AG08395 (cell line): ENCODE measurements around the gene MALRD1.

Source experiments
- DNase-seq: peaks from one replicate; pipeline ENCODE4 v3.0.0; 2012; ENCODE audit warnings: mixed read lengths, low spot score

The MALRD1 gene

DNA sequence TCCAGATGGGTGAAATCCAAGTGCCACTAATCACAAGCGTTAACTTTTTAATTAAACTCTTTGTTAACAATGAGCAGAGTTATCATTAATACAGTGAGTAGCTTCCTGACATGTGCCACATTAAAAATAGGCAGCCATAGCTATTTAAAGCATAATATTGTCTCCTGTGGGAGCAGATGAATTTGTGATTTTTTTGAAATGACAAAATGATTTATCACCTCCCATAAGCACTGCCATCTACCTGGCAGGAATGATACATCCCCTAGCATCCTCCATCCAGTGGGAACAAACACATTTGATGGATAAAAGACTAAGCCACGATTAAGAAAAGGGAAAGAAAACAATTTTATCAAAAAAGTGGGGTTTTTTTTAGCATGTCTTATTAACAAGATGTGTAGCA is 605.3 kb downstream of the MALRD1 start:
- DNase-seq, result no peak

DNA sequence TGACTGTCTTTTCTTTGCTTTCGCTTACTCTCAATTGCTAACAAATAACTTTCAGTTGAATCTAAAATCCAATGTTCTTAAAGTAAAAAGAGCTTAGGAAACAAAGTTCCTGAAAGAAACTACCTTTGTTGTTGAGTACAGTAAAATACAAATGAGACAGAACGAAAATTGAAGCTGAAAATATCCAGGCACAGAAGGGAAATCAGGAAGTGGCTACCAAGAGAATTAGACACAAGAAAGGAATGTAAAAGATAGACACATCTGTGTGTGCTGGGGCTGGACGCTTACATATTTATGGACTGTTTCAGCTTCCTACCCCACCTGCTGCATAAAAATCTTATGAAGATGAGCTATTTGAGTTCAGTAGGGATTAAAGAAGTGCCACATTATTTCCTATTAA is 606.0 kb downstream of the MALRD1 start:
- peak; percentile 33 for DNase-seq

DNA sequence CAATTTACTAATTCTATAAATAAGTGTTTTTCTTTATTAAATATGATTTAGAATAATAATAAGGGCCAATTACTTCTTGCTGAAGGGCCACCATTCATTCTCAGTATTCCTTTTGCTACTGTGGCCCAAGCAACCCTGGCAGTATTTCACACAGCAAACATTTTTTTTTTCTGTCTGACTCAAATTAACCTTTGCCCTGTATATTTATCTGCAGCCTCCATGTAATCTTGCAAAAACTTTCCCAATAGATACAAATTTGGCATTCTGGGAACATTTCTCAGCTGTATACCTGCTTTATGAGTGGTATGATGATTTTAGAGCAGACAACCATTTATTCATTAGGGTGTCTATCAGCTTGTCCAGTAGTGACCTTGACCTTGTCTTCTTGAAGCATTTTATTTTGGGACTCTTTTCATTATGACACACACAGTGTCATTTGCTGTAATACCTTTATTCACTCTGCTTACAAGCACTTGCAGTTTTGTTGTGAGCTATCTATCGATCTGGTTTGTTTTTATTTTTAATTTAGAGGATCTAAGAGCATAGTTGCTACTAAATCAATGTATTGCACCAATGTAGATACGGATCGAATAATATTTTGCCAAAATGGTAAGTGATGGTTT is 607.9 kb downstream of the MALRD1 start:
- no peak for DNase-seq

DNA sequence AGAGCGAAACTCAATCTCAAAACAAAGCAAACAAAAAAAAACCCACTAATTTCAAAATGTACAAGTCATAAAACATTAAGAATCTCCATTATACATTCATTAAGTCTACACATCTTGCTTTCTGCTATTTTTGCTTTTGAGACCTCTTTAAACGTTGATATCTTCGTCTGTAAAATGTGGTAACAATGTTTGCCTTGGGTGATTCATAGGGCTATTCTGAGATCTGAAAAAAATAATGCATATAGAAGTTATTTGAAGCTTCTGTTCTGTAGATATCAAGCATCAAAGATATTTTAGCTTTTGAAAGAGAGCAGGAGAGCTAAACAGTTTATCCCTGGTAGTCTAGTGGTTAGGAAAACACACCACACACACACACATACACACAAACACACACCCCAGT is 609.5 kb downstream of the MALRD1 start:
- no peak for DNase-seq

DNA sequence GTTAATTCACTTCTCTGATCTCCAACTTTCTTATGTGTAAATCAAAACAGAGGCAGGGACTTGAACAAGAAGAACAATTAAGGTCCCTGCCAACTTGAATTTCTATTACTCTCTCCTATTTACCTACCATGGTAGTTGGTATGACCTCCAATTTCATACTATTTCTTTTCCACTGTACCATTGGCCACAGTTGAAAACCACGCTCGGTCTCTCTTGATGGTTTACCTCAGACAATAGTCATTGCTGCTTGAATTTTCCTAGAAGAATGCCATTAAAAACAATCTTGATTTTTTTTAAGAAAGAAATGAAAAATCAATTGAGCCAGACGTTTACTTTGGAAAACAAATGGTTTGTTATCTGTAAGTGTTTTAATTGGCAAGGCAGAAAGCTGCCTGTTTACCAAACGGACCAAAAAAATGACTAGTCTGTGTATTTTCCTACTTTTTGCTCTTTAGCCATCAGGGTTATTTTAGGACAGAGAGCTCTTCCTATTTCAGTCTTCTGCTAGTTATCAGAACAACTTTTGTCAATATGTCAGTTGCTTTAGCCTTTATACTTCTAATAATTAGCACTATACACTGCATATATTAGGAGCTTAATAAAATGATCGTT is 610.1 kb downstream of the MALRD1 start:
- no peak for DNase-seq

DNA sequence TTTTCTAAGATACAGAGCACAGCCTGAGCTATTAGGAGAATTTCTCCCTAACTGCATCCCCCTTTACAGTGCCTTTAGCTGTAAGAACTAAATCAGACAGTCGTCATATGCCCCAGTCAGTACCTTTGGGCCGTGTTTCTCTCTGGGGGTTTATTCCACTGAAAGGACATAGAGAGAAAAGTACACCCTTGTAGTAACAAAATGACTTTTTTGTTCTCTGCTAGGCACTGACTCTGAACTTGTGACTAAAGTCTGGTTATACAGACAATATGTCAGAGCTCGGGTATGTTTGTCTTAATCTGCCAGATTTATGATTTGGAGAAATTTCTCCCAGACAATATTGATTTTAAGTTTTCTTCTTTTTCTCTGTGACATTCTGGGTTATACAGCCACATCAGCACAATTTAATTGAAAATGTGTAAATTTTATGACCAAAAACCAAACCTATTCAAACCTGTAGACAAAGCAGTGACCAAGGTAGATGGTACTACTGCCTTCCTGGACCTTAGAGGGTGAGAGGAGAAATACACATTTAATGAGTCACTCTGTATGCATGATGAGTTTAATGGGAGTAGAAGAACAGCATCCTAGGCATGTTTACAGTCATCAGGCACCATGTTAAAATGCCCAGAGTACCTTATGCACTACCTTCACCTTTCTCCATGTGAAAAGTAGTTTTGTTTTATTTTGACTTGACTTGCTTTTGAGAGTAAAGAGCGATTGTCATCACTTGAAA is 611.5 kb downstream of the MALRD1 start:
- no peak for DNase-seq

DNA sequence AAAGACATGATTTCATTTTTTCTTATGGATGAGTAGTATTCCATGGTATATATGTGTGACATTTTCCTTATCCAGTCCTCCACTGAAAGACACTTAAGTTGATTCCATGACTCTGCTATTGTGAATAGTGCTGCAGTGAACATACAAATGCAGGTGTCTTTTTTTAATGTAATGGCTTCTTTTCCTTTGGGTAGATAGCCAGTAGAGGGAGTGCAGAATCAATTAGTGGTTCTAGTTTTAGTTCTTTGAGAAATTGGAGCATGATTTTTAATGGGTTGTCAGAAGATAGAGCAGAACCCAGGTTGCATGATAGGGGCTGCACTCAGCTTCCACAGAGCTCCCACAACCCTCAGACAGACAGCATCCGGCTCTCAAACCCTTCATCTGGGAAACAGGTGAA is 614.7 kb downstream of the MALRD1 start:
- no peak for DNase-seq

DNA sequence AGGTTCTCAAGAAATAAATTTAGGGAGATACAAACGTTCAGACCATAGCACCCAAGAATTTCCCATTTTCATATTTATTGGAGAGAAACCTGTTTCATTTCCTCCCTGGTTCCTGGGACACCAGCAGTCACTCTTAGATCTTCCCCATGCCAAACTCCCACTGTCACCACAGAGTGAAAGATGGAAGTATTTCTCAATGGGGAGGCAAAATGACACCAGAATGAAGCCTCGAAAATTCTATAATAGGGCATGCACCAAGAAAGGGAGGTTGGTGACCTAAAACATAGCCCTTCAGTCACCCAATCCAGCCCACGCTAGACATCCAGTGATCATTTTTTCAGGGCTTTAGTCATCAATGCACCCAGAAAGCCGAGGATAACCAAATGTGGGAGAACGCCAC is 619.5 kb downstream of the MALRD1 start:
- DNase-seq, result no peak

DNA sequence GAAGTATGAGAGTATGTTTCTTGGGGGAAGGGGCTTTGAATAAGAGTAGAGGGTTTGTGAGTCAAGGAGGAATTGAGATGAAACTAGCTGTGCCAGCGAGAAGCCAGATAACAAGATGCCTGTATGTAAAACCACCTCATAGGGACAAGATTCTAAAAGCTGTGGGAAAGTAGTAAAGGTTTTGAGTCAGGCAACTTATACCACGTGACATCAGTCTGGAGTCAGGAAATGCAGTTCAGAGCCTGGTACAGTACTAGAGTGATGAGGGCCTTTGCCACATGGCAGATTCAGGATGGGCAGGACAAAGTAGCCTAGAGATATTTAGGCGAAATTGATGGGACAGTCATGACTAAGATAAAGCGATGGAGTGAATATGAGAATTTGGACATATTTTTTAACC is 627.5 kb downstream of the MALRD1 start:
- DNase-seq, result no peak

DNA sequence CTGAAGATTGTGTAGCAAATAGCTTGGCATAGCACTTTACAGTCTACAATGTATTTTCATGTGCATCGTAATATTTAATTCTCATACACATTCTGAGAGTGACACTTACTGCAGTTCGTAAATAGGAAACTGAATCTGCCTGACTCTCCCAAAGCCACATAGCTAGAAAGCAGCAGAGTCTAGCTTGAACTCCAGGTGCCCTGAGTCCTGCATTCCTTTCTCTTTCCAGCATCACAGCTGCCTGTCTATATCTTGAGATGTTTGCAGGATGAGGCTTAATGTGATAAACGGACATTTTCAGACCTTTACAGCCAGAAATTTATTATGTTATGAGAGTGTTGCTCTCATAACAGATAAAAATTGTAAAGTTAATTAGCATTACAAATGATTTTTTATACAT is 634.8 kb downstream of the MALRD1 start:
- no peak for DNase-seq

DNA sequence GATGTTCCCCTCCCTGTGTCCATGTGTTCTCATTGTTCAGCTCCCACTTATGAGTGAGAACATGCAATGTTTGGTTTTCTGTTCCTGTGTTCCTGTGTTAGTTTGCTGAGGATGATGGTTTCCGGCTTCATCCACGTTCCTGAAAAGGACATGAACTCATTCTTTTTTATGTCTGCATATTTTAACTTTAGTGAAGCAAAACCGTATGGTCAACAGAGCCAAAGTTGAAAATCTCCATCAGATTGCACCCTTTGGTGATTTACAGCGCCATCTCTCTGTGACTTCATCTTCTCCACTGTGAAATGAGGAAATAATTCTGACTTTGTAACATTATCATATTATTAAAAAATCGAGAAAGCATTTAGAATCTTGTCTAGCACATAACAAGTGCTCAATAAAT is 635.4 kb downstream of the MALRD1 start:
- DNase-seq, result no peak

DNA sequence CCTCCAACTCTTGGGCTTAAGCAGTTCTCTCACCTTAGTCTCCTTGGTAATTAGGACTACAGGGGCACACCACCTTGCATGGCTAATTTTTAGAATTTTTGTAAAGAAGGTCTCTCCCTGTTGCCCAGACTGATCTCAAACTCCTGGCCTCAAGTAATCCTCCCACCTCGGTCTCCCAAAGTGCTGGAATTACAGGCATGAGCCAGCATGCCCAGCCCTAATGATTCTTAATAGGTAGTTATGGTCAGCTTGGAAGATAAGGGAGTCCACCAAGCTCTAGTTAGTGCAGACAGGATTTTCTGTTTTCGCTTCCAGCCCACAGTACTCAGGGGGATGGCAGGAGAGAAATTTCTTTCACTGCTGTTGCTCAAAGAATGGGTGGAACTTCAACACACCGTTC is 639.7 kb downstream of the MALRD1 start:
- no peak for DNase-seq

DNA sequence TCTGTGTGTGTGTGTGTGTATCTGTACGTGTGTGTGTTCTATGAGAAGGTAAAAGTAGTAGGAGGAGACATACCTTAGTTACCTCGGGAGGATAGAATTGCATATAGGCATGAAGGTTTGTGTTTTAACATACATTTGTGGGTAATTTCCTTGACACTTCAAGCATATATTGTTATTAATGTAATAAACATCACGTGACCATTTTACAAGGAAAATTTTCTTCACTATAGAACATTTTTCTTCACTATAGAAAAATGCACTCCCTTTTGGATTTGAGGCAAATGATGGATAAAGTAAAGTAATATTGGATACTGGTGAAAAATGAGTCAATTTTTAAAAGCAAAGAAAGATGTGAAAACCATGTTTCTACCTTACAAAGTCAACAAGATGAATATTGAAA is 640.6 kb downstream of the MALRD1 start:
- no peak for DNase-seq

DNA sequence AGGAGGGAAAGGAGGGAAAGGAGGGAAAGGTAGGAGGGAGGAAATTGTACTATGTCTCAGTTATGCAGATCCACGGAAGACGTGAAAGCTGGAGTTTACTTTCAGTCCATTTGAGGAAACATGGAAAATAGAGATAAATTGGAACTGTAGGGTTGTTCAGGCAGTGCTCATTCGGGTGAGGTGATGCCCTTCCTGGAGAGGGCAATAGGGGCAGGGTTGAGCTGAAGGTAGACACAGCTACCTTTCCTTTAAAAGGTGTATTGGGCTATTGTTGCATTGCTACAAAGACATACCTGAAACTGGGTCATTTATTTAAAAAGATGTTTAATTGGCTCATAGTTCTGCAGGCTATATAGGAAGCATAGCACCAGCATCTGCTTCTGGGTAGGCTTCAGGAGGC is 650.7 kb downstream of the MALRD1 start:
- no peak for DNase-seq

DNA sequence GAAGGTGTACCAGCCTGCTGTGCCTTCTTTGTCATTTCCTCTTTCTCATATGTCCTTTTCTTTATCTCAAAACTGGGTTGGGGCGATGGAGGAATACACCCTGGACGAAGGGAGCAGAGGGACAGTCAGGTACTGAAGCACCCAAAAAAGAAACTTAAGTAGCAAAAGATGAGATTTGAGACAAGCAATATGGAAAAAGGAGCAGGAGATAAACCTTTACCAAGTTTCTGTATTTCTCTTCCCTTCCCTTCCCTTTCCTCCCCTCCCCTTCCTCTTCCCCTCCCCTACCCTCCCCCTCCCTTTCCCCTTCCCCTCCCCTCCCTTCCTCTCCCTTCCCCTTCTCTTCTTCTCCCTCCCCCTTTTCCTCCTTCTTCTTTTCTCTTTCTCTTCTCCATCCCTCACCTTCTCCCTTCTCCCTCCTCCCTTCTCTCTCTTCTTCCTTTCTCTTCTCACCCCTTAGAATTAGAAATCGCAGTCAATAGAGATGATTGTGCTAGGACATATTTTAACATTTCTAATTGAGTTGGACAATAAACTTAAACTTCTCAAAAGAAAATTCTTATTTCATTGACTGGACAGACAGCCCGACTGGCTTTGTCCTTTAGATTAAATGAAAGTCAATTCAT is 652.9 kb downstream of the MALRD1 start:
- no peak for DNase-seq

DNA sequence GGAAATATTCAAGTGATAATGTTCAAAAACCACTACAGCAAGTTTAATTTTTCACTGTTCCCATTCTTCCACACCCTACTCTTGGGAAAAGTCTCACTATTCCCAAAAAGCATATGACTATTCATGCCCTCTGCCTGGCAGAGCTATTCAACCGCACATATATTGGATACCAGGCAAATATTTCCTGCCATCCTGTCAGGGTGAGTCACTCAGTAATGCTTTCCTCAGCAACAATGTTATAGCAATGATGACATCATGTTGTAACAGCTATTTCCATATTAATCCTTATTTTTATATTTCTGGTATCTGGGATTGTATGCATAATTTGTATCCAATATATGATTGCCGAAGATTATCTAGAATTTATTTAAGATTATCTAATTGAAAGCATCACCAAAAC is 653.6 kb downstream of the MALRD1 start:
- DNase-seq, result peak; percentile 14

DNA sequence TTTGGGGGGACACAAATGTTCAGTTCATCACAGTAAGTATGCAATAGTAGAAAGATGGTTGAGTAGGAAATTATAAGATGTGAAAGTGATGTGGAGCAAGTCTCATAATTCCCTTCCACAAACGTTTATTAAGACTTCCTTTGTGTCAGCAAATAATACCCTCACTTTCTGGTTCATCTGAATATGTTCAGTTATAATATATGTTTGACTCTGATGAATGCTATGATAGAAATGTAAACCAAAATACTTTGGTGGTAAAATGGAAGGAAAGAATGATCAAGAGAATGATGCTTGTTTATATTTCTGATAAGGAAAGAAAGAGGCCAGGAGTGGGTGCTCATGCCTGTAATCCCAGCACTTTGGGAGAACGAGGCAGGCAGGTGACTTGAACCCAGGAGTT is 655.9 kb downstream of the MALRD1 start:
- no peak for DNase-seq

DNA sequence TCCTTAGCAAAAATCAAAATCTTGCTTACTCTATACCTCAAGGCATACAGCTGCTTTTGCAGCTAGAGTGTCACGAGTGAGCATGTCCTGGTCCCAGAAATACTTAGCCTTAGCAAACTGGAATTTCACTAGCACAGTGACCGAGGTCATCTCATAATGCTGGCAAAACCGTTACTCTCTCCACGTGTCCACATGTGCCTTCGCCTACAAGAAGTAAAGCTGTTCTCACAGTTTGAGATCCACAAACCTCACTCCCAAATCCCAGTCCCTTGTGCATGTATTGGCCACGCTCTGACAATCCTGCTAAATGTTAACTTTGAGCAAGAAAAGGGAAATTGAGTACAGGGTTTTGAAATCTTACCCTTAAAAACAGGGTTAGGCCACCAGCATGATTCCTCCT is 656.6 kb downstream of the MALRD1 start:
- DNase-seq, result no peak

DNA sequence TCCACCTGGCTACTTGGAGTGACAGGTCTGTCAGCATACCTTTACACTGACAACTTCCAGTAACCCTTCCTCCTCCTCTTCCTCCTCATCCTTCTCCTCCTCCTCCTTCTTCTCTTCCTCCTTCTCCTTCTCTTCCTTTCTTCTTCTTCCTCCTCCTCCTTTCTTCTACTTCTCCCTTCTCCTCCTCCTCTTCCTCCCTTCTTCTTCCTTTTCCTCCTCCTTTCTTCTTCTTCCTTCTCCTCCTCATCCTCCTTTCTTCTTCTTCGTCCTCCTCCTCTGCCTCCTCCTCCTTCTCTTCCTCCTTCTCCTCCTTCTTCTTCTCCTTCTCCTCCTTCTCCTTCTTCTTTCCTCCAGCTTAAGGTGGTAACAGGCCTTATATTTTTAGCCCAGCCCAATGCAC is 658.3 kb downstream of the MALRD1 start:
- no peak for DNase-seq

DNA sequence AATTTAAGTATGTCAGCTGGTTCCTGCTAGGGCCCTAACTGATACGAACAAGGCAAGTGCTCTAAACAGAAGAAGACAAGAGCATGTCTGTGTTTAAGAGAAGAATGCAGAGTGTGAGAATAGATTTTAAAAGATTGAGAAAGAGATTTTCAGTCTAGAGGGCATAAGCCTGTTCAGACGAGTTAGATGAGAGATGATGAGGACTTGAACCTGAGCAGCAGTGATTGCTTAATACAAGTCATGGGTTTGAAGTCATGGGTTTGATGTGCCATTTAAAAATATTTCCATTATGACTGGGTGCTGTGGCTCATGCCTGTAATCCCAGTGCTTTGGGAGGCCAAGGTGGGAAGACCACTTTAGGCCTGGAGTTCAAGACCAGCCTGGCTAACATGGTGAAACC is 658.8 kb downstream of the MALRD1 start:
- no peak for DNase-seq

DNA sequence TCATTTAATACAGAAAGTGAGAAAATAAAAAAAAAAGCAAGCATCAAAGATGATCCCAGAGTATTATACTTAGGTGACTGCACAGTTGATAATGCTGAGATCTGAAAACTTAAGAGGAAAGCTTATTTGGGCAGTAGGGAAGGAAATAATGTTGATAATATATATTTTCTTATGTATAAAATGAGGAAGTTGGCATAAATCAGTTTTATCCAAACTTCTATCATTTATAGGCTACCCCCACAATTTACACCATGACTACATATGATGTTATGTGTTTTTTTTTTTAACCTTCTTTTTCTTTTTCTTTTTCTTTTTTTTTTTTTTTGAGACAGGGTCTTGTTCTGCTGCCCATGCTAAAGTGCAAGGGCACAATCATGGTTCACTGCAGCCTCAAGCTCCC is 659.4 kb downstream of the MALRD1 start:
- DNase-seq, result no peak

DNA sequence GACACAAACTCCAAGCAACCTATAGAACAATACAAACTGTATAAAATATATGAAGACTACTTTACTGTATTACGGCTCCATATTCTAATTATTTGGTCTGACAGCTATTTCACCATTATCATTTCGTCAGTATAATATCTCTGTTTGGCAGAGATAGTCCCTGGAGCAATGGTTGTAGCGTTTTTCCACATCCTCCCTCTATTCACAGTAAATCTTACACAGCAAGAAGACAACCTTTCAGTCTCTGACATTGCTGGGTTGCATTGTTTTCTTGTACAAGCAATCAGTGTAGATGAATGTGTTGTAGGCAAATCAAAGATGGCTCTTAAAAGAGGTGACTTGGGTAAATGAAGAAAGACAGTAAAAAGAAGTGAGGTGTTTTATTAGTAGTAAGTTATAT is 662.0 kb downstream of the MALRD1 start:
- no peak for DNase-seq

DNA sequence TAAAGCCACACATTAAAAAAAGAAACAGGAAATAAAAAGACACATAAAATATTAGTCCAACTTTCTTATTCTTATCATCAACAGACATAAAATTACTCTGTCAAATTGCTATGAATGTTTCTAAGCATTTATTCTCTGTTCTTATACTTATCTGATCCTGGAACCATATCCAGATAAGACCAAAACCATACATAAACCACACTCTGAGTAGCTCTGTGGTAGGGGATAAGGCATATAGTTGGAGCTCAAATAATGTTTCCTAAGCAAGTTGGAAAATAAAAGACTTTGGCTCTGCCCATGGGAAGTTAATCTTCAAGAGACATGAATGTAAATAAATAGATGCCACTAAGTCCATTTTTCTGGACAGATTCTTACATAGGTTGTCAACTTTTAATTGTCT is 664.6 kb downstream of the MALRD1 start:
- no peak for DNase-seq
